ENCODE results near the gene BHLHA15.
A peak's percentile ranks its signal among the peaks of the same experiment; 100 is the strongest.

Gene BHLHA15

GRCh38 chr7:98194186-98194585, 17.1 kb upstream of the BHLHA15 start:
- Histone ChIP-seq H3K36me3 (replicated peaks in 1 of 2; ENCODE audit: control insufficient read depth in 2 of 2, insufficient read depth in 2 of 2, low read length in 2 of 2) (peaks cover 23 to 69% of the 10 kb centered on the region in 2 donors), H3K9me3 (replicated peaks in 1 of 2; ENCODE audit: control insufficient read depth in 2 of 2, insufficient read depth in 1 of 2, low read depth in 1 of 2, low read length in 2 of 2) (peaks cover 2 to 5% of the 10 kb centered on the region in 2 donors), H3K14ac (ENCODE audit: low read length) (no peak overlapping the region), H3K4me3 (ENCODE audit: low read length in 2 of 2) (no peak overlapping the region), H2BK5ac (ENCODE audit: low read length) (no peak overlapping the region), H2AK5ac (ENCODE audit: low read depth, low read length) (no peak overlapping the region), H2BK15ac (ENCODE audit: low read length) (no peak overlapping the region), H2AFZ (ENCODE audit: low read length) (no peak overlapping the region), H3K4me1 (ENCODE audit: control insufficient read depth in 2 of 2, insufficient read depth in 1 of 2, low read depth in 1 of 2, low read length in 2 of 2) (no peaks in the 10 kb centered on the region), H3K27ac (replicated peaks; ENCODE audit: low read length) (no peak overlapping the region), H2BK12ac (ENCODE audit: low read length) (no peak overlapping the region), H3K18ac (ENCODE audit: low read length) (no peak overlapping the region), H3K4ac (ENCODE audit: low read length) (no peak overlapping the region), H3K9ac (ENCODE audit: low read depth, low read length, poor library complexity) (no peak overlapping the region), H3K4me2 (ENCODE audit: insufficient read depth, low read length, poor library complexity, severe bottlenecking) (no peak overlapping the region), H3K27me3 (ENCODE audit: control insufficient read depth in 3 of 3, insufficient read depth in 3 of 3, low read depth in 1 of 3, low read length in 3 of 3) (no peaks in the 10 kb centered on the region), H3K79me1 (ENCODE audit: low read depth, low read length) (no peaks in the 10 kb centered on the region), H3K23ac (ENCODE audit: low read depth, low read length, poor library complexity) (no peak overlapping the region), H4K8ac (ENCODE audit: low read depth, low read length) (no peak overlapping the region), H4K91ac (ENCODE audit: low read depth, low read length, poor library complexity) (no peak overlapping the region), H2BK120ac (ENCODE audit: low read depth, low read length) (no peak overlapping the region)
- no CpG with 5 or more reads among the region's 28 CpGs for WGBS, 2 donors (ENCODE audit: extremely low coverage in 2 of 2, insufficient read length in 2 of 2, insufficient replicate concordance in 1 of 2)
- DNase-seq (ENCODE audit: low spot score), result no peak

- Histone ChIP-seq H4K8ac (ENCODE audit: low read depth, low read length) (no peak overlapping the region), H3K14ac (ENCODE audit: low read length) (no peak overlapping the region), H2AK5ac (ENCODE audit: low read depth, low read length) (no peak overlapping the region), H3K36me3 (replicated peaks in 1 of 2; ENCODE audit: control insufficient read depth in 2 of 2, insufficient read depth in 2 of 2, low read length in 2 of 2) (peaks cover 20 to 66% of the 10 kb centered on the region in 2 donors), H3K27ac (replicated peaks; ENCODE audit: low read length) (no peak overlapping the region), H3K9me3 (replicated peaks in 1 of 2; ENCODE audit: control insufficient read depth in 2 of 2, insufficient read depth in 1 of 2, low read depth in 1 of 2, low read length in 2 of 2) (peaks cover 0 to 4% of the 10 kb centered on the region in 2 donors), H3K4me1 (ENCODE audit: control insufficient read depth in 2 of 2, insufficient read depth in 1 of 2, low read depth in 1 of 2, low read length in 2 of 2) (no peaks in the 10 kb centered on the region), H3K18ac (ENCODE audit: low read length) (no peak overlapping the region), H2BK5ac (ENCODE audit: low read length) (no peak overlapping the region), H3K4ac (ENCODE audit: low read length) (no peak overlapping the region), H2BK120ac (ENCODE audit: low read depth, low read length) (no peak overlapping the region), H2BK12ac (ENCODE audit: low read length) (no peak overlapping the region), H4K91ac (ENCODE audit: low read depth, low read length, poor library complexity) (no peak overlapping the region), H3K79me1 (ENCODE audit: low read depth, low read length) (no peaks in the 10 kb centered on the region), H2BK15ac (ENCODE audit: low read length) (no peak overlapping the region), H3K23ac (ENCODE audit: low read depth, low read length, poor library complexity) (no peak overlapping the region), H3K9ac (ENCODE audit: low read depth, low read length, poor library complexity) (no peak overlapping the region), H2AFZ (ENCODE audit: low read length) (no peak overlapping the region), H3K27me3 (ENCODE audit: control insufficient read depth in 3 of 3, insufficient read depth in 3 of 3, low read depth in 1 of 3, low read length in 3 of 3) (no peaks in the 10 kb centered on the region), H3K4me2 (ENCODE audit: insufficient read depth, low read length, poor library complexity, severe bottlenecking) (no peak overlapping the region), H3K4me3 (ENCODE audit: low read length in 2 of 2) (no peak overlapping the region)
- no CpG with 5 or more reads among the region's 8 CpGs for WGBS, 2 donors (ENCODE audit: extremely low coverage in 2 of 2, insufficient read length in 2 of 2, insufficient replicate concordance in 1 of 2)
- no peak for DNase-seq (ENCODE audit: low spot score)
These were observed 16.4 kb upstream of the BHLHA15 start for GRCh38 chr7:98194672-98195457.

- H3K23ac ChIP-seq (ENCODE audit: low read depth, low read length, poor library complexity), result no peak overlapping the region
- H3K18ac ChIP-seq (ENCODE audit: low read length), result no peak overlapping the region
- no peaks in the 10 kb centered on the region for H3K27me3 ChIP-seq (ENCODE audit: control insufficient read depth in 3 of 3, insufficient read depth in 3 of 3, low read depth in 1 of 3, low read length in 3 of 3)
- H3K9ac ChIP-seq (ENCODE audit: low read depth, low read length, poor library complexity), result no peak overlapping the region
- no peaks in the 10 kb centered on the region for H3K4me1 ChIP-seq (ENCODE audit: control insufficient read depth in 2 of 2, insufficient read depth in 1 of 2, low read depth in 1 of 2, low read length in 2 of 2)
- no peak overlapping the region for H2BK15ac ChIP-seq (ENCODE audit: low read length)
- H3K14ac ChIP-seq (ENCODE audit: low read length), result no peak overlapping the region
- no peak overlapping the region for H4K8ac ChIP-seq (ENCODE audit: low read depth, low read length)
- H3K9me3 ChIP-seq (replicated peaks in 1 of 2; ENCODE audit: control insufficient read depth in 2 of 2, insufficient read depth in 1 of 2, low read depth in 1 of 2, low read length in 2 of 2), result peaks cover 0 to 7% of the 10 kb centered on the region in 2 donors
- no peak overlapping the region for H3K27ac ChIP-seq (replicated peaks; ENCODE audit: low read length)
- no peak overlapping the region for H3K4ac ChIP-seq (ENCODE audit: low read length)
- H4K91ac ChIP-seq (ENCODE audit: low read depth, low read length, poor library complexity), result no peak overlapping the region
- no peak overlapping the region for H2AK5ac ChIP-seq (ENCODE audit: low read depth, low read length)
- peaks cover 15 to 55% of the 10 kb centered on the region in 2 donors for H3K36me3 ChIP-seq (replicated peaks in 1 of 2; ENCODE audit: control insufficient read depth in 2 of 2, insufficient read depth in 2 of 2, low read length in 2 of 2)
- no peak overlapping the region for H3K4me2 ChIP-seq (ENCODE audit: insufficient read depth, low read length, poor library complexity, severe bottlenecking)
- no CpG with 5 or more reads among the region's 16 CpGs for WGBS, 2 donors (ENCODE audit: extremely low coverage in 2 of 2, insufficient read length in 2 of 2, insufficient replicate concordance in 1 of 2)
- no peak overlapping the region for H2BK120ac ChIP-seq (ENCODE audit: low read depth, low read length)
- no peak overlapping the region for H2BK12ac ChIP-seq (ENCODE audit: low read length)
- no peaks in the 10 kb centered on the region for H3K79me1 ChIP-seq (ENCODE audit: low read depth, low read length)
- H3K4me3 ChIP-seq (ENCODE audit: low read length in 2 of 2), result peak overlapping the region in 1 of 2 donors; percentile 23
- no peak overlapping the region for H2AFZ ChIP-seq (ENCODE audit: low read length)
- H2BK5ac ChIP-seq (ENCODE audit: low read length), result no peak overlapping the region
- DNase-seq (ENCODE audit: low spot score), result no peak
These were observed 14.3 kb upstream of the BHLHA15 start for GRCh38 chr7:98196706-98197605.

GRCh38 chr7:98199131-98199530, 12.1 kb upstream of the BHLHA15 start:
- no peak overlapping the region for H3K4ac ChIP-seq (ENCODE audit: low read length)
- no peak overlapping the region for H3K27ac ChIP-seq (replicated peaks; ENCODE audit: low read length)
- no peaks in the 10 kb centered on the region for H3K27me3 ChIP-seq (ENCODE audit: control insufficient read depth in 3 of 3, insufficient read depth in 3 of 3, low read depth in 1 of 3, low read length in 3 of 3)
- peaks cover 2 to 54% of the 10 kb centered on the region in 2 donors for H3K36me3 ChIP-seq (replicated peaks in 1 of 2; ENCODE audit: control insufficient read depth in 2 of 2, insufficient read depth in 2 of 2, low read length in 2 of 2)
- no peak overlapping the region for H2AFZ ChIP-seq (ENCODE audit: low read length)
- no peak overlapping the region for H3K23ac ChIP-seq (ENCODE audit: low read depth, low read length, poor library complexity)
- no peaks in the 10 kb centered on the region for H3K79me1 ChIP-seq (ENCODE audit: low read depth, low read length)
- no peak overlapping the region for H2BK120ac ChIP-seq (ENCODE audit: low read depth, low read length)
- peaks cover 0 to 7% of the 10 kb centered on the region in 2 donors for H3K9me3 ChIP-seq (replicated peaks in 1 of 2; ENCODE audit: control insufficient read depth in 2 of 2, insufficient read depth in 1 of 2, low read depth in 1 of 2, low read length in 2 of 2)
- no peak overlapping the region for H2BK5ac ChIP-seq (ENCODE audit: low read length)
- H3K18ac ChIP-seq (ENCODE audit: low read length), result no peak overlapping the region
- H3K9ac ChIP-seq (ENCODE audit: low read depth, low read length, poor library complexity), result no peak overlapping the region
- WGBS, 2 donors (ENCODE audit: extremely low coverage in 2 of 2, insufficient read length in 2 of 2, insufficient replicate concordance in 1 of 2), result no CpG with 5 or more reads among the region's 5 CpGs
- no peak overlapping the region for H4K8ac ChIP-seq (ENCODE audit: low read depth, low read length)
- H3K4me1 ChIP-seq (ENCODE audit: control insufficient read depth in 2 of 2, insufficient read depth in 1 of 2, low read depth in 1 of 2, low read length in 2 of 2), result no peaks in the 10 kb centered on the region
- H3K4me3 ChIP-seq (ENCODE audit: low read length in 2 of 2), result no peak overlapping the region
- no peak overlapping the region for H4K91ac ChIP-seq (ENCODE audit: low read depth, low read length, poor library complexity)
- DNase-seq (ENCODE audit: low spot score), result no peak
- H3K4me2 ChIP-seq (ENCODE audit: insufficient read depth, low read length, poor library complexity, severe bottlenecking), result no peak overlapping the region
- H3K14ac ChIP-seq (ENCODE audit: low read length), result no peak overlapping the region
- no peak overlapping the region for H2BK12ac ChIP-seq (ENCODE audit: low read length)
- no peak overlapping the region for H2BK15ac ChIP-seq (ENCODE audit: low read length)
- H2AK5ac ChIP-seq (ENCODE audit: low read depth, low read length), result no peak overlapping the region

Measured in neuronal stem cell (in vitro differentiated cells).